Measurements from ENCODE around the gene DDX24.

Gene DDX24

GRCh38 chr14:94004015-94004414, 77.0 kb downstream of the DDX24 start:
- FAIRE-seq, result no peak

DNA sequence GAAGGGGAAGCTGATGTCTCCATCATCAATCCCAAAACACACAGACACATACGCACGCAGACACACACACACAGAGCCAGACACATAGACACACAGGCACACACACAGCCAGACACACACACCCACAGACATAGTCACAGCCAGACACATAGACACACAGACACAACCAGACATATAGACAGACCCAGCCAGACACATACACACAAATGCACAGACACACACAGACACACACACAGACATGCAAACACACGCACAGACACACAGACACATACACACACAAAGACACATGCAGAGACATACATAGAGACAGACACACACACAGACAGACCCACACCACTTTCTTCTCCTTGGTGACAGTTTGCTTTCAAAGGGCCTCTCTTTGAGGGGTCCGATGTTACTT, 77.6 kb downstream of the DDX24 start:
- FAIRE-seq, result no peak

GRCh38 chr14:94001501-94002396, 79.3 kb downstream of the DDX24 start:
- FAIRE-seq, result no peak

DNA sequence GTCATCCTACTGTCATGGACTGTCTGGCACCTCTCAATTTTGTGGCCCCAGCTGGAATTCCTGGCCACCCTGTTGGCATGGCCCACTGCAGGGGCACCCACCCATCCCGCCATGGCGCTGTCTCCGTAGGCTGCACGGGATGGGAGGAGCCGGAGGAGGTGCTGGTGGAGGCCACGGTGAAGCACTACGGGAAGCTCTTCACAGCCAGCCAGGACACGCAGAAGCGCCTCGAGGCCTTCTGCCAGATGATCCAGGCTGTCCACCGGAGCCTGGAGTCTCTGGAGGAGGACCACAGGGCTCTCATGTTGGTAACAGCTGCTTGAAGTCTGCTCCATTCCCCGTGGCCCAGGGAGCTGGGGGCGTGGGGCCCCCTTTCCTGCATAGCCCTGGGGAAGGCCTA, 80.0 kb downstream of the DDX24 start:
- FAIRE-seq, result no peak

- FAIRE-seq, result no peak
Measured at GRCh38 chr14:94000267-94000666, 80.7 kb downstream of the DDX24 start.

GRCh38 chr14:93999573-93999972, 81.4 kb downstream of the DDX24 start:
- FAIRE-seq, result no peak

DNA sequence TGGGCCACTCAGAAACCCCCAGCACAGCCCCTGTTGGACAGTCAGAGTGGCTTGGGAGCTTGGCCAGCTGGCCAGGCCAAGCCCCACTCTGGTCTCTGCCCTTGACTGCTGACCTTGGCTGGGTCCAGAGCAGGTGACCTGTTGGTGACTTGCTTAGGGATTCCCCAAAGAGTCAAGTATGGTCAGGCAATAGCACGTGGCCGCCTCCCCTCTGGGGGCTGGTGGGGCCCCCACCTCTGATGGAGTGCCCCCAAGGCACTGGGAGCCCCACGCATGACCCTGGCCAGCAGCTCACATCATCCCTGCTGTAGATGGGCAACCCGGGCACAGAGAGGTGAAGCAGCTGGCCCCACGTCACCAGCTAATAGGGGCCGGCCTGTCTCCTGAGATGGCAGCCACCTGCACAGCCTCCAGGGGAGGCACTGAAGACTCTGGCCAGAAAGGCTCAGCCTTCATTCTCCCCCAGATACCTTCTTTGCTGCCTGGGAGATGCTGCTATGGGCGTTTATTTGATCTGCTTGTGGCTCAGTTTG, 82.1 kb downstream of the DDX24 start:
- no peak for FAIRE-seq
